NCI-H226 (cell line): ENCODE results near the gene BCORL1.

ENCODE experiments used
- DNase-seq: peaks from one replicate; pipeline ENCODE4 v3.0.0-alpha.2; 2015

BCORL1 gene

GRCh38 chrX:129963729-129964128 lies 18.7 kb upstream of the BCORL1 start:
- DNase-seq, result no peak

GRCh38 chrX:129965166-129965565 lies 17.3 kb upstream of the BCORL1 start:
- no peak for DNase-seq

DNA sequence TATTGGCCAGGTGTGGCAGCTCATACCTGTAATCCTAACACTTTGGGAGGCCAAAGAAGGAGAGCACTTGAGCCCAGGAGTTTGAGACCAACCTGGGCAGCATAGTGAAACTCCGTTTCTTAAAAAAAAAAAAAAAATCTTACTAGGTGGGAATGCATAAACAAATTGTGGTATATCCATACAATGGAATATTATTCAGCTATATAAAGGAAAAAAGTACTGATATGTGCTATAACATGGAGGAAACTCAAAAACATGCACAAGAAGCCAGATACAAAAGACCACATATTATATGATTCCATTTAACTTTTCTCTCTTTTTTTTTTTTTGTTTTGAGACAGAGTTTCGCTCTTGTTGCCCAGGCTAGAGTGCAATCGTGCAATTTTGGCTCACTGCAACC lies 13.5 kb upstream of the BCORL1 start:
- no peak for DNase-seq

DNA sequence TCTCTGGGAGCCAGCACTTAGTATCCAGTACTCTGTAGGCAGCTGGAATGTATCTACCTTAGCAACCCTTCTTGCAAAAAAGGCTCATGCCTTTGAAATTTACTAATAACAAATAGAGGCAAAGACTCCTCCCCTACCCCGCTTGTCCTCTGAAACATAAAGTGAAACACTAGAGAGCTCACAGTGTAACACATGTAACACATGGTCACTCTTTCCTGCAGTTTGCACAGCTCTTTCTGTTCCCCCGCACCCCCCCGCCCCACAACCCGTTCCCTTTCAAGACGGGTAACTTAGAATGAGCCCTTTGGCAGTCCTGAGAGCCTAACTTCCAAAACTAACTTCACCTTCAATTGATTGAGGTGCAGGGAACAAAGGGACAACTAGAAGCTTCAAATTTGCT lies 6.0 kb upstream of the BCORL1 start:
- no peak for DNase-seq

DNA sequence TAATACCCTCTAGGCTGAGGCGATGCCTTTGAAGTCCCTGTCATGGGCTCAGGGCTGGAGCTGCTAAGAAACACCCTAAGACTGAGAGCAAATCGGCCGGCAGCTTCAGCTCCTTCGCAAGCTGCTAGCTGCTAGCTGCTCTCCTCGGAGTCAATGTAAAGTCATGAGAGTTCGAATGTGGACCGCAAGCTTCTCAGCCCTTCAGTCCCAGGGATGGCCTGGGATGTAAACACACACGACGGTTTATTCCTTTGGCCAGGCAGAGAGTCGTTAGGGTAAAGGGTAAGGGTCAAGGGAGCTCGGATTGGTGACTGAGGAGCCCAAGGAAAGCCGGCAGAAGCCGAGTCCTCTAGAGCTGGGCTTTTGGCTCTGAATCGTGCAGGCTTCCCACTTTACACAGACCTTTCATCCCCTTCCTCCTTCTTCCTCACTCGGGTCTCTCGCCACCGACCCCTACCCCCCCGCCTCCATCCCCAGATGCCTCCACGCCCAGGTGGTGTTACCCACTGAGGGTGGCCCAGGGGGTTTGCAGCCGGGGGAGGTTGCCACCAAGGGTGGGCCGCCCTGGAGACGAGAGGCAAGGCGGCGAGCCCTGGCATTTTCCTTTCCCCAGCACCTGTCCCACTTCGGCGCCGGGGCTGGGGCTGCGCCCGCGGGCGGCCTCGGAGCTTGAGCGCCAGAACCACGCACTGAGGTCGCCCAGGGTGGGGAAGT lies 3.1 kb upstream of the BCORL1 start:
- DNase-seq, result no peak

- no peak for DNase-seq
These were observed 2.4 kb upstream of the BCORL1 start for GRCh38 chrX:129980001-129980401.

DNA sequence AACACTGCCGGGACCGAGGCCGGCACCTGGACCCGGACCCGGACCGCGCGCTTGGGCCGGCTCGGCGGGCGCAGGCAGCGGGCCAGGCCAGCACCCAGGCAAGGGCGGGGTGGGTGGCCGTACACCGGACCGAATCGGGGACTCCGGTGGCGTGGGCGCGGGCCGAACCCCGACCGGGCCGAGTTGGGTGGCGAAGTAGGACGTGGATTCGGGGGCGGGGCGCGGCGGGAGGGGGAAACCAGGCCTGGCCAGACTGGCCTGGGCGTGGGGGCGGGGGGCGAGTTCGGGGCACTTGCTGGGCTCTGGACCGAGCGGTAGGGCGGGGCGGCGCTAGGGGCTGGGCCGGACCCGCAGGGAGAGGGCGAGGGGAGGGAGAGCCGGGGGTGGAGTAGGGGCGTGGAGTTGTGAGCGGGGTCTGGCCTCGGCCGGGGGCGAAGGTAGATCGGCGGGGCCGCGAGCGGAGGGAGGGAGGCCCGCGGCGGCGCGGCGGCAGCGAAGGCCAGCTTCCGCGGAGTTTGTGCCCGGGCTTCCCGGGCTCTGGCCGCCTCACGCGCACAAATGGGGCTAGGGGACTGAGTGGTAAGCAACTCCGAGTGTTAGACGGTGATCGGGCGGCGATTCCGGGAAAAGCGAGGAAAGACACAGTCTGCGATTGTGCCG lies 1.8 kb upstream of the BCORL1 start:
- no peak for DNase-seq

DNA sequence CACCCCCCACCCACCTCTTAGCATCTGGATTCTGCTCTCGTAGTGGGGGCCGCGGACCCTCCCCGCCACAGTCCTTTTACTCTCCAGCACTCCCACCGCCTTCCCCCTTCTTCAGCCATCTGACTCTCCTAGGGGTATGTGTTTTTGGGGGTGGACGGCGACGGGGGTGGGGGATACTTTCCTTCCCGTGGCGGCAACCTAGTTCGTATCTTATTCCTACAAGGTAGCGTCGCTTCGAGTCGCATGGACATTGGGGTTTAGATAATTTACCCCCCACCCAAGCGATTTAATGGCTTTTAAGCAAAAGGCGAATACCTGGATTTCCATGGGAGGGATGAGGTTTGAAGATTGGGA lies 1.3 kb upstream of the BCORL1 start:
- DNase-seq, result no peak

GRCh38 chrX:129981752-129982299 lies 609 bp upstream of the BCORL1 start:
- no peak for DNase-seq

DNA sequence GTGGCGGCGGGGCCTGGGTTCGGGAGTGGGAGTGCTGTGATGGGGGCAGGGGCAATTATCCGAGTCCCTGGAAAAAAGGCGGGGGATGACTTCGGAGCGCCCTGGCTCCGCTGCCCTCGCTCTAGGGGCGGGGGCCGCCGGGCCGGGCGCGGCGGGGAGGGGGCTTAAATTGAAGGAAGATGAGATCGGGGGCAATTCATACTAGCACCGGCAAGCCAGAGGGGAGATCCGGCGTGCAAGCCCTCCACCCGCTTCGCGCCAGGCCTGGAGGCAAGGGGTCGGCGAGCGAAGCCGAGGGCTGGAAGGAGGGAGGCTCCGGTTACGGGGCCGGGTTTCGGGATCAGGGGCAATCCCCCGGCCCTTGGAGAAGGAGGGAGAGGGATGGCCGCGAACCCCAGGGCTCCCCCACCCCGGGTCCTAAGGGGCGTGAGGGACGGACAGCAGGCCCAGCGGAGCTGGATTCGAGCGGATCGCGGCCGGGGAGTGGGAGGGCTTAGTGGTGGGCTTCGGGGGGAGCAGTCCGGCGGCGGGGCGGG lies 1.2 kb downstream of the BCORL1 start:
- no peak for DNase-seq

GRCh38 chrX:129984111-129984958 lies 1.9 kb downstream of the BCORL1 start:
- no peak for DNase-seq

GRCh38 chrX:129987871-129988270 lies 5.4 kb downstream of the BCORL1 start:
- no peak for DNase-seq

- no peak for DNase-seq
These were observed 9.7 kb downstream of the BCORL1 start for GRCh38 chrX:129992181-129992580.

- peak; percentile 17 for DNase-seq
These were observed 13.7 kb downstream of the BCORL1 start for GRCh38 chrX:129996120-129996519.

GRCh38 chrX:129997086-129997485 lies 14.7 kb downstream of the BCORL1 start:
- no peak for DNase-seq

GRCh38 chrX:129998021-129998420 lies 15.6 kb downstream of the BCORL1 start:
- no peak for DNase-seq

DNA sequence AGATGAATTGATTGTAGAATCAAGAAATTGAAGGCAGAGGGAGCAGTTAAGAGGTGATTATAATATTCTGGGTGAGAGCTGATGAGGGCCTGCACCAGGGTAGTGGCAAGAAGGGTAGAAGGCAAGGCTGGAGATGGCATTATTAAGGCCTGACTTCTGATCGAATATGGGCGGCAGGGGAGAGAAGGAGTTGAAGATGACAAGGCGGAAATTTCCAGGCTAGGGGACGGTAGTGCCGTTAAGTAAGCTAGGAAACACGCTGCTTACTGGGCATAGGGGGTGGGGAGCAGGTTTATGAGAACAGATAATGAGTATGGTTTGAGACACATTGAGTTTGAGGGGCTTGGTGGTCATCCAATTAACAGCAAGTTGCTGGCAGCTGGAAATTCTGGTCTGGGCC lies 19.5 kb downstream of the BCORL1 start:
- no peak for DNase-seq

DNA sequence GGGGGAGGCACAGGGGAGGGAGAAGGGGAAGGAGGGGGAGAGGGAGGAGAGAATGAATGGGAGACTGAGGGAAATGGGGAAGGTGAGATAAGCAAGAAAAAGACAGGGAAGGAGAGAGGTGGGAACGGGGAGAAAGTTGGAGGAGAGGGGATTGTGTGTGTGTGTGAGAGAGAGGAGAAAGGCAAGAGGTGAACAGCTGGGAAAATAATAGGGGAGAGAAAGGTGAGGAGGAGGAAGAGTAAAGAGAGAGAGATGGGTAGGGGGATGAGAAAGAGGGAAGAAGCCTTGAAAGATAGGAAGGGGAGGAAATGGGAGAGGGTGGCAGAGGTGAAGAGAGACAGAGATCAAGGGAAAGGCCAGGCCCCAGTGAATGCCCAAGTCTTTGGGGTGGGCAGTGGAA lies 20.1 kb downstream of the BCORL1 start:
- no peak for DNase-seq

DNA sequence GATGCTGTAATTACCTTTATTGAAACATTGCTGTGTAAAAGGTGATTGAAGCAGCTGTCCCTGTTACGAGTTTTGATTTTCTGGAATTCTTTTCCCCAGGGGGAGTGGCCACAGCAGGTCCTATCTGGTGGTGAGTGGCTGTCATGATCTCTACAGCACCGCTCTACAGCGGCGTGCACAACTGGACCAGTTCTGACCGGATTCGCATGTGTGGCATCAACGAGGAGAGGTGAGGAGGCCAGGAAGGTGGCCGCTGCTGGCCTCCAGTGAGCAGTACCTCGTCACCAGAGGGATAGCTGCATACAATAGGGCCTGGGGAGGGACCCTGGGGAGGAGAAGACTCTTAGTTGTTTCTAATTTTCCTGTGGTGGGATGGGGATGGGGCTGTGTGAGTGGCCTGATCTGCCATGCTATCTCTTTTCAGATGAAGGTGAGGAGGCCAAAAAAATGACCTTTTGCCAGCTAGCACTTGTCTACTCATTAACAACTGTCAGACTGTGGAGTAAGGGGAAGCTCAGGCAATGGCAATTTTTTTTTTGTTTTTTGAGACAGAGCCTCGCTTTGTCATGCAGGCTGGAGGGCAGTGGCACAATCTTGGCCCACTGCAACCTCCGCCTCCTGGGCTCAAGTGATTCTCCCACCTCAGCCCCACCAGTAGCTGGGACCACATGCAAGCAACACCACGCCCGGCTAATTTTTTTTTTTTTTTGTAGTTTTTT lies 22.8 kb downstream of the BCORL1 start:
- no peak for DNase-seq

DNA sequence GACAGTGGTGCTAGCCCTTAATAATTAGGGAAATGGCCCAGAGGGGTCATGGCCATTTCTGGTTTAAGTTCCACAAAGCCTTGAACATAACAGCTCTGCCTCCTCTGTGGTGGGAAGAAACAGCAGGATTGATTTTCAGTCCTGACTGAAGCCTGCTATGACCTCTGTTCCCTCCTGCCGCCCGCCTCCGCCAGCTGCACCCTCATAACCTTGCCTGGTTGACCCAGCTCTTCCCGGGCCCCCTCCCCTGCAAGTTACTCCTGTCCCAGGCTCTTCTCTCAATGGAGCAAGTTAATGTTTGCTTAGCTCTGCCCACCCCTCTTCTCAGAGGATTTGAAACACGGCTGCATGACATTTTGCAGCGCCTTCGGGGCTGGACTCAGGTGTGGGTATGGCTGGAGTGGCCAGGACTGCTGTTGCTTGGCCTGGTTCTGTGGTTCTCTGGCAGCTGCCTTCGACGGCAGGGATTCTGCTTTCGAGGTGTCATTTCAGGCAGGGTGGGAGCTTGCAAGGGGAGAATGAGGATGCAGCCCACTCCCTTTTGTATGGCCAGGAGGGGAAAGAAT lies 27.3 kb downstream of the BCORL1 start:
- no peak for DNase-seq

DNA sequence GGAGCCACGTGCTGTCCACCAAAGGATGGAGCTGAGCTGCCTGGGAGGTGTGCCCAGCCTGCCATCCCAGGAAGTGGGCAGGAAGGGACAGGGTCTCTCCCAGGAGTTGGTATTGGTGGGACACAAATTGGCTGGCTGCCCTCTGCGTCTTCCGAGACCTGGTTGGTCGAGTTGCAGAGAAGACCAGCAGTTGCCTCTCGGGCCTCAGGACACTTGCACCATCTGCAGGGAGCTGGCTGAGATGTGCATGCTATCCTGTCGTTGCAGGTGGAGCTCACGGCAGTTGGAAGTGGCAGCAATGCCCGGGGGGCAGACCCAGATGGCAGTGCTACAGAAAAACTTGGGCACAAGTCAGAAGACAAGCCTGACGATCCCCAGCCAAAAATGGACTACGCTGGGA lies 30.2 kb downstream of the BCORL1 start:
- no peak for DNase-seq

- no peak for DNase-seq
These were observed 31.2 kb downstream of the BCORL1 start for GRCh38 chrX:130013661-130014060.
